Suprapubic skin (tissue), 4 donors: ENCODE data around the gene ZNF436. TPM values are rescaled to one million over a fixed set of nuclear protein-coding genes. Genes with fewer than 3 reads are reported as not detected.
A peak's percentile ranks its signal among the peaks of the same experiment; 100 is the strongest.

Experiments used
- DNase-seq, 2 donors: peaks; one replicate each; pipeline ENCODE4 v3.0.0-alpha.2; 2019; ENCODE audit warnings: low spot score in 2 of 2
- H3K27ac ChIP-seq: fragments of 200-600 bp; sonication (generic); one replicate; pipeline ENCODE4 v1.5.1; 2019
- H3K27me3 ChIP-seq: fragments of 200-600 bp; sonication (generic); one replicate; pipeline ENCODE4 v1.5.1; 2019
- H3K36me3 ChIP-seq: fragments of 200-600 bp; sonication (generic); one replicate; pipeline ENCODE4 v1.5.1; 2019
- H3K4me1 ChIP-seq: fragments of 200-600 bp; sonication (generic); one replicate; pipeline ENCODE4 v1.5.1; 2019
- H3K4me3 ChIP-seq: fragments of 200-600 bp; sonication (generic); one replicate; pipeline ENCODE4 v1.5.1; 2019; ENCODE audit warnings: mild to moderate bottlenecking
- H3K9me3 ChIP-seq: fragments of 200-600 bp; sonication (generic); one replicate; pipeline ENCODE4 v1.5.1; 2019
- CTCF ChIP-seq, 2 donors: fragments of 200-600 bp in 1 of 2; fragments of 450-650 bp in 1 of 2; sonication (generic) in 1 of 2; IDR thresholded peaks; one replicate each; pipeline ENCODE4 v1.5.1; 2016 to 2019; ENCODE audit warnings: antibody characterized with exemption in 2 of 2, mild to moderate bottlenecking in 1 of 2, moderate library complexity in 1 of 2
- EP300 ChIP-seq: sonication (generic); formaldehyde crosslinking; IDR thresholded peaks from one replicate; pipeline ENCODE4 v1.6.1; 2017; ENCODE audit warnings: antibody characterized with exemption
- POLR2A ChIP-seq, 2 donors: fragments of 450-650 bp; IDR thresholded peaks; one replicate each; pipeline ENCODE4 v1.6.1; 2017; ENCODE audit warnings: antibody characterized with exemption in 2 of 2, mild to moderate bottlenecking in 2 of 2, moderate library complexity in 2 of 2
- POLR2AphosphoS5 ChIP-seq, 3 donors: sonication (generic); formaldehyde crosslinking; IDR thresholded peaks; one replicate each; pipeline ENCODE4 v1.6.1; 2017; ENCODE audit warnings: antibody characterized with exemption in 3 of 3
- WGBS: methylation state at CpG from one replicate; pipeline ENCODE4 v1.1.5; 2018; 5-methylcytosine and 5-hydroxymethylcytosine counted together
- total RNA-seq, 4 donors: library from RNA; depleted of rRNA; stranded (reverse); fragments of >200 nt; gene quantifications; one replicate each; pipeline ENCODE4 v1.1.0, GENCODE V29; 2016

ZNF436 gene
- total RNA-seq = 10 to 100 TPM; 21.1 to 38.2 (median 30.3) TPM

GRCh38 chr1:23369335-23370013 lies at the start of gene ZNF436:
Gene ZNF436 (minus strand): TSS chr1:23369836. CDS start chr1:23368005, 1,831 bp downstream.
- Histone ChIP-seq H3K27ac (peak within 1 kb of the TSS; percentile 98), H3K9me3 (no peaks in the 10 kb centered on the region), H3K4me3 (peak within 1 kb of the TSS; percentile 65), H3K27me3 (no peaks in the 10 kb centered on the region), H3K36me3 (peaks cover 11% of the 10 kb centered on the region), H3K4me1 (peaks cover 60% of the 10 kb centered on the region)
- WGBS = 3% methylated on average over 24 of the region's 29 CpGs
- peak; percentile 91 to 92 for DNase-seq
- no peak for TF ChIP-seq EP300
- TF ChIP-seq POLR2A (IDR thresholded peaks at IDR 0.05) = no peak
- TF ChIP-seq CTCF (IDR thresholded peaks at IDR 0.05) = no peak
- no peak for TF ChIP-seq POLR2AphosphoS5 (IDR thresholded peaks at IDR 0.05)

- TF ChIP-seq CTCF (IDR thresholded peaks at IDR 0.05) (no peak), POLR2A (IDR thresholded peaks at IDR 0.05) (no peak), POLR2AphosphoS5 (IDR thresholded peaks at IDR 0.05) (no peak), EP300 (no peak)
- Histone ChIP-seq H3K27me3 (no peaks in the 10 kb centered on the region), H3K27ac (no peak overlapping the region), H3K9me3 (no peaks in the 10 kb centered on the region), H3K4me3 (no peak overlapping the region), H3K4me1 (peaks cover 42% of the 10 kb centered on the region), H3K36me3 (peaks cover 8% of the 10 kb centered on the region)
- no peak for DNase-seq
- 93% methylated on average over 6 of the region's 6 CpGs for WGBS
Measured at GRCh38 chr1:23419180-23419579, 49.5 kb upstream of the ZNF436 start.

GRCh38 chr1:23417570-23417969 lies 47.9 kb upstream of the ZNF436 start:
- Histone ChIP-seq H3K27me3 (no peaks in the 10 kb centered on the region), H3K4me3 (no peak overlapping the region), H3K4me1 (peaks cover 26% of the 10 kb centered on the region), H3K9me3 (no peaks in the 10 kb centered on the region), H3K36me3 (peaks cover 8% of the 10 kb centered on the region), H3K27ac (no peak overlapping the region)
- DNase-seq = no peak
- 60% methylated on average over 3 of the region's 3 CpGs for WGBS
- TF ChIP-seq CTCF (IDR thresholded peaks at IDR 0.05) = no peak

GRCh38 chr1:23416964-23417363 lies 47.3 kb upstream of the ZNF436 start:
- no peak for TF ChIP-seq POLR2A (IDR thresholded peaks at IDR 0.05)
- H3K4me3 ChIP-seq = no peak overlapping the region
- peaks cover 20% of the 10 kb centered on the region for H3K4me1 ChIP-seq
- WGBS = 81% methylated on average over 4 of the region's 4 CpGs
- DNase-seq = no peak
- no peak overlapping the region for H3K27ac ChIP-seq
- peaks cover 8% of the 10 kb centered on the region for H3K36me3 ChIP-seq
- H3K27me3 ChIP-seq = no peaks in the 10 kb centered on the region
- H3K9me3 ChIP-seq = no peaks in the 10 kb centered on the region

GRCh38 chr1:23408797-23409290 lies 39.2 kb upstream of the ZNF436 start:
- Histone ChIP-seq H3K4me3 (no peak overlapping the region), H3K9me3 (no peaks in the 10 kb centered on the region), H3K36me3 (peaks cover 5% of the 10 kb centered on the region), H3K27me3 (no peaks in the 10 kb centered on the region), H3K27ac (no peak overlapping the region), H3K4me1 (peaks cover 10% of the 10 kb centered on the region)
- no peak for DNase-seq
- WGBS = 94% methylated on average over 6 of the region's 7 CpGs
- TF ChIP-seq POLR2AphosphoS5 (IDR thresholded peaks at IDR 0.05) = no peak
- no peak for TF ChIP-seq EP300
- TF ChIP-seq POLR2A (IDR thresholded peaks at IDR 0.05) = no peak
- no peak for TF ChIP-seq CTCF (IDR thresholded peaks at IDR 0.05)
